Spinal cord (tissue), 10 donors: ENCODE data around the gene TFPT. TPM values are rescaled to one million over a fixed set of nuclear protein-coding genes. Genes with fewer than 3 reads are reported as not detected.

Experiments
- DNase-seq, 6 donors: peaks; one replicate each; pipeline versions ENCODE4 v3.0.0 to v3.0.0-alpha.2; 2013 to 2015; ENCODE audit warnings: low spot score in 6 of 6, low read depth in 4 of 6
- H3K27ac ChIP-seq: one replicate; pipeline ENCODE4 v1.5.1; 2013; ENCODE audit warnings: low read depth, low read length, control low read depth
- H3K27me3 ChIP-seq: one replicate; pipeline ENCODE4 v1.6.1; 2013; ENCODE audit warnings: low read length; ENCODE audit not compliant: control insufficient read depth, insufficient read depth
- H3K36me3 ChIP-seq: one replicate; pipeline ENCODE4 v1.6.1; 2013; ENCODE audit warnings: low read length; ENCODE audit not compliant: control insufficient read depth, insufficient read depth
- H3K4me1 ChIP-seq: one replicate; pipeline ENCODE4 v1.6.1; 2013; ENCODE audit warnings: low read length; ENCODE audit not compliant: control insufficient read depth, insufficient read depth
- H3K4me3 ChIP-seq: one replicate; pipeline ENCODE4 v1.5.1; 2013; ENCODE audit warnings: low read depth, low read length, control low read depth
- H3K9me3 ChIP-seq: one replicate; pipeline ENCODE4 v1.6.1; 2013; ENCODE audit warnings: low read length; ENCODE audit not compliant: control insufficient read depth, insufficient read depth
- WGBS: methylation state at CpG from one replicate; pipeline ENCODE4 v1.1.5; 2013; ENCODE audit warnings: missing lambda C conversion rate; ENCODE audit not compliant: insufficient coverage; 5-methylcytosine and 5-hydroxymethylcytosine counted together
- polyA plus RNA-seq, 2 donors: library from polyadenylated mRNA; unstranded; fragments of 120-200 nt; gene quantifications; one replicate each; pipeline ENCODE4 v1.2.1, GENCODE V29; 2013; ENCODE audit not compliant: insufficient read length in 2 of 2
- total RNA-seq, 2 donors: library from RNA; depleted of rRNA in 1 of 2; stranded (reverse); fragments of 120-200 nt in 1 of 2; fragments of >200 nt in 1 of 2; gene quantifications; one replicate each; pipeline versions ENCODE4 v1.2.3 to v1.2.4, GENCODE V29; 2013 to 2014
- donor health status: healthy.

Gene TFPT
- total and polyA plus RNA-seq, 4 donors: 8.4 to 34.5 (median 24.3) TPM

- DNase-seq: no peak
- Histone ChIP-seq H3K9me3 (no peaks in the 10 kb centered on the region), H3K4me1 (no peaks in the 10 kb centered on the region), H3K36me3 (peaks cover 100% of the 10 kb centered on the region), H3K4me3 (no peak overlapping the region), H3K27ac (no peak overlapping the region), H3K27me3 (no peaks in the 10 kb centered on the region)
- 89% methylated on average over 12 of the region's 12 CpGs for WGBS
Measured at GRCh38 chr19:54149021-54149812, 33.8 kb upstream of the TFPT start.

GRCh38 chr19:54148158-54148557 is 32.7 kb upstream of the TFPT start:
- Histone ChIP-seq H3K4me3 (no peak overlapping the region), H3K27me3 (no peaks in the 10 kb centered on the region), H3K36me3 (peaks cover 100% of the 10 kb centered on the region), H3K4me1 (no peaks in the 10 kb centered on the region), H3K27ac (no peak overlapping the region), H3K9me3 (no peaks in the 10 kb centered on the region)
- no peak for DNase-seq
- 79% methylated on average over 19 of the region's 19 CpGs for WGBS

GRCh38 chr19:54147676-54148075 is 32.2 kb upstream of the TFPT start:
- Histone ChIP-seq H3K36me3 (peaks cover 100% of the 10 kb centered on the region), H3K27ac (no peak overlapping the region), H3K4me1 (no peaks in the 10 kb centered on the region), H3K9me3 (no peaks in the 10 kb centered on the region), H3K27me3 (no peaks in the 10 kb centered on the region), H3K4me3 (no peak overlapping the region)
- DNase-seq: no peak
- 100% methylated on average over 2 of the region's 3 CpGs for WGBS

GRCh38 chr19:54145541-54146158 is 30.2 kb upstream of the TFPT start:
- no peak for DNase-seq
- peaks cover 94% of the 10 kb centered on the region for H3K36me3 ChIP-seq
- H3K27ac ChIP-seq: no peak overlapping the region
- WGBS: 98% methylated on average over 27 of the region's 28 CpGs
- no peak overlapping the region for H3K4me3 ChIP-seq
- no peaks in the 10 kb centered on the region for H3K9me3 ChIP-seq
- no peaks in the 10 kb centered on the region for H3K27me3 ChIP-seq
- no peaks in the 10 kb centered on the region for H3K4me1 ChIP-seq

- no peak overlapping the region for H3K4me3 ChIP-seq
Measured at GRCh38 chr19:54142166-54142780, 26.8 kb upstream of the TFPT start.

GRCh38 chr19:54141356-54141755 is 25.9 kb upstream of the TFPT start:
- Histone ChIP-seq H3K4me3 (no peak overlapping the region), H3K36me3 (peaks cover 72% of the 10 kb centered on the region), H3K9me3 (no peaks in the 10 kb centered on the region), H3K27ac (no peak overlapping the region), H3K27me3 (no peaks in the 10 kb centered on the region), H3K4me1 (peaks cover 27% of the 10 kb centered on the region)
- no peak for DNase-seq
- no CpG with 5 or more reads among the region's 3 CpGs for WGBS

More at GRCh38 chr19:54142166-54142780, 26.8 kb upstream of the TFPT start:
- Histone ChIP-seq H3K9me3 (no peaks in the 10 kb centered on the region), H3K4me1 (peaks cover 22% of the 10 kb centered on the region), H3K27me3 (no peaks in the 10 kb centered on the region), H3K27ac (no peak overlapping the region), H3K36me3 (peaks cover 81% of the 10 kb centered on the region)
- DNase-seq: no peak
- 75% methylated on average over 6 of the region's 7 CpGs for WGBS

GRCh38 chr19:54138489-54139256 is 23.2 kb upstream of the TFPT start:
- H3K27ac ChIP-seq: no peak overlapping the region

GRCh38 chr19:54137699-54138488 is 22.4 kb upstream of the TFPT start, which contains the start of gene CNOT3:
Gene CNOT3, plus strand, starts transcription at chr19:54137762. Its CDS starts 5,217 bp downstream, at chr19:54142979.
- under 1% methylated on average over 91 of the region's 103 CpGs for whole genome bisulfite sequencing
- Histone ChIP-seq H3K36me3 (peaks cover 44% of the 10 kb centered on the region), H3K4me3 (peak within 1 kb of the TSS; percentile 64), H3K27ac (peak within 1 kb of the TSS; percentile 74), H3K9me3 (no peaks in the 10 kb centered on the region), H3K4me1 (peaks cover 35% of the 10 kb centered on the region), H3K27me3 (no peaks in the 10 kb centered on the region)
- peak in 2 of 6 donors; percentile 17 to 41 for DNase-seq

More at GRCh38 chr19:54138489-54139256, 23.2 kb upstream of the TFPT start:
- Histone ChIP-seq H3K9me3 (no peaks in the 10 kb centered on the region), H3K4me3 (peak overlapping the region; percentile 64), H3K4me1 (peaks cover 35% of the 10 kb centered on the region), H3K36me3 (peaks cover 45% of the 10 kb centered on the region), H3K27me3 (no peaks in the 10 kb centered on the region)
- no peak for DNase-seq
- WGBS: 44% methylated on average over 13 of the region's 31 CpGs
